NCI-H187 (cell line): Measurements from ENCODE around the gene DRICH1.
"Not testable (repeated sequence)": the region's sequence is repeated elsewhere in the genome, so short reads cannot be mapped to it uniquely, and the experiment has no call there.

Source experiments
- DNase-seq, 2 experiments: peaks; one replicate each; lab custom pipeline; 2025; lab: John Stamatoyannopoulos, UW

The DRICH1 gene

GRCh38 chr22:23569291-23569690 lies 62.8 kb downstream of the DRICH1 start:
- no peak for DNase-seq

DNA sequence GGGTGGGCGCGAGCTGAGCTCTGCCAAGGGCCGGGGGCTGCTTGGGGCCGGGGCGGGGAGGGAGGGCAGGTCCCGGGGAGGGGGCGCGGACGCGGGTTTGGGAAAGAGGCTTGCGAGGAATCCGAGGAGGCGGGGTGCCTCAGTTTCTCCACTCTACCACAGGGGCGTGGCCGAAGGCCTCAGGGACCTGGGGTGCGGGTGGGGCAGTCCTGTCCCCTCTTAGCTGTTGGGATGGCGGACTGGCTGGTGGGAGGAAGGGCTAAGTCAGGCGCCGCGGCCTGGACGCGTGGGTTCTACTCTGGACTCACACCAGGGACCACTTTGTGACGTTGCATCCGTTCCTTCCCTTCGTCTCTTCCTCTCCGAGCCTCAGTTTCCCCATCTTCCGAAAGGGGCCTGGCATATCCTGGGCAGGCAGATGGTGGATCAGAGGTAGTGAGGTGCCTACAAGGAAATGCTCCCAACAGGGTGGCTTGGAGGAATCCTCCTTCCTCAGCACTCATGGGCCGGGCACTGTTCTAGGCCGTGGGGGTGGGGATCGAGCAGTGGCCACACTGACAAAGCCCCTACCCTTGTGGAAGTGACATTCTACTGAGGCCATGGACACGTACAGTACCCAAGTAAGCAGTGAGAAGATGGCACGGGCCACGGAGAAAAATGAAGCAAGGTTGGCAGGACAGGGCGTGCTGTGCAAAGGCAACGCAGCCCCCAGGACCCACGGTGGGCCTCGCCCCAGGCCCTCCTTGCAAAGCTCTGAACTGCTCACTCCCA lies 65.2 kb downstream of the DRICH1 start:
- DNase-seq: no peak

- no peak for DNase-seq
These were observed 66.0 kb downstream of the DRICH1 start for GRCh38 chr22:23565915-23566704.

DNA sequence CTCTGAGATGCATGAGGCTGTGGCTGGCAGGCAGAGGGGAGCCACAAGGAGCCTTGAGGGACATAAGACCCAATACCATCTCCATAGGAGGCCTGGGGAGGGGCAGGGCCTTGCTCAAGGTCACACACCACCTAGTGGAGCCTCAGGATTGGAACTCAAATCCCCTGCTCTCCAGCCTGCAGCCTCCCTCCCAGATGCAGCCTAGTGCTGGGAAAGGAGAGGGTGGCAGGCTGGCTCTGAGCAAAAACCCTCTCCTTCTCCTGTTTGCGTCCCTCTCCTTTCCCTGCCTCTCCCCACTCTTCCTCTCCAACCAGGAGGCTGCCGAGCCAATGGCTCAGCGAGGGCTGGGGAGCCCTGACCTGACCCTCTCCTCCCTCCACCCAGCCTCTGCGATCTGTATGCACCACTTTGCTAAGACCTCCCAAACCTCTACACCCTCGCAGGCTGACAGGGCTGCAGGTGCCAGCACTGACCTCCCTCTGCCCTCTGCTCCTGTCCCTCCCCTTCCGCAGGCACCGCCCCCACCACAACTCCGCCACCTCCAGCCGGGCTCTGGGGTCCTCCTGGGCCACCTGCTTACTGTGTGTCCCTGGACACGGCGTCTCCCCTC lies 66.7 kb downstream of the DRICH1 start:
- no peak for DNase-seq

GRCh38 chr22:23564276-23564675 lies 67.8 kb downstream of the DRICH1 start:
- DNase-seq: no peak

- no peak for DNase-seq
These were observed 69.0 kb downstream of the DRICH1 start for GRCh38 chr22:23563111-23563510.

GRCh38 chr22:23562186-23562585 lies 69.9 kb downstream of the DRICH1 start:
- DNase-seq: no peak

GRCh38 chr22:23561025-23561510 lies 71.1 kb downstream of the DRICH1 start:
- not testable (repeated sequence) for DNase-seq

DNA sequence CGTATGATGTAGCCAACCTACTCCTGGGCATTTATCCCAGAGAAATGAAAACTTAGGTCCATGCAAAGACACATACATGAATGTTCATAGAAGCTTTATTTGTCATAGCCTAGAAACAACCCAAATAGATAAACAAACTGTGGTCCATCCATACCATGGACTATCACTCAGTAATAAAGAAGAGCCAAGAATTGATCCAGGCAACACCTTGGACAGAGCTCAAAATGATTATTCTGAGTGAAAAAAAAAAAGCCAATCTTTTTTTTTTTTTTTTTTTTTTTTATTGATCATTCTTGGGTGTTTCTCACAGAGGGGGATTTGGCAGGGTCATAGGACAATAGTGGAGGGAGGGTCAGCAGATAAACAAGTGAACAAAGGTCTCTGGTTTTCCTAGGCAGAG lies 71.9 kb downstream of the DRICH1 start:
- DNase-seq: not testable (repeated sequence)
